GM19025 (cell line): ENCODE data around the gene HEY2.

Experiments used
- ATAC-seq: cut with Tn5 transposase; IDR thresholded peaks from one replicate; pipeline ENCODE4 v1.9.1; 2021; ENCODE audit warnings: mild to moderate bottlenecking, low read depth, moderate library complexity; ENCODE audit not compliant: unreplicated experiment

HEY2 gene

DNA sequence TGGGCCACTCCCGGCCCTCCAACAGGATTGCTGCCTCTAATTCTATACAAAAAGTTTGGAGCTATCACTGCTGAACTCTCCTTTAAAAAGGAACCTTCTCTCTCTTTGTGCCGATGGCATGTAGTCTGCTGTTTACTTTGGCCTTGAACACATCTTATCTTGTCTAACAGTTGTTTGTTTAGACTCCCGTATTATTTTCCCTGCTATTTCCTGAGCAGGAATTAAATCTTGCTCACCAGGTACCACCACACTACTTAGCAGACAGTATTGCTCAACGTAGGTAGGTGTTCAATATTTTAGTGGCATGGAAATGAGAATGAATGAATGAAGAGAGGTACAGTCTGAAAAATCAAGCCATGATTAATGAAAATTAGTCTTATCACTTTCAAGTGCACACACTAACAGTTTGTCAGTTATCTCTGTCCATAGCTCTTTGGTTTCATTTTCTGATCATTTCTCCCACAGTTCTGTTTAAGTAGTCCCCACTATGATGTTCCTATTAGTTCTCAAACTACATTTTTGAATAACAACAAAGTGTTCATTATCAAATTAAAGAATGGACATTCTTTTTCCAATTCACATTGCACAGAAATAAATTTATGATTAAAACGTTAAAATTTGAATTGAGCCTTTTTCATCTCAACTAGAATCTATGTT lies 6.8 kb upstream of the HEY2 start:
- no peak for ATAC-seq

DNA sequence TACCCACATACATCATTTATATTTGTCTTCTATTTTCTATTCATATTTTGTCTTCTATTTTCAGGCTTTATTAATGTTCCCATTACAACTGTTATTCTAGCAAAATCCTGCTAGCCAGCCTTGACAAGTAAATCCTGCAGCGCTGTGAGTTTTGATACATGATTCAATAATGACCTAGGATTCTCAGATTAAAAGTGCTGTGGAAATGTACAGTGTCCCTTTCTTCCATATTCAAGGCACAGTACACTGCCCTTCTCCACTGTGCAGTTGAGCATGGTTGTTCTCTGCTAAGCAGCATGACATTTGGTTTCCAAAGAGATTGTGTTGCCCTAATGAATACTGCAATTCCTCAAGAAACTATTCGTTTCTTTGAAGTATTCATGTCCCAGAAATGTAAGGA lies 5.8 kb upstream of the HEY2 start:
- ATAC-seq, result no peak

- ATAC-seq, result no peak
Measured at GRCh38 chr6:125745281-125746018, 4.0 kb upstream of the HEY2 start.

GRCh38 chr6:125746019-125746414 lies 3.4 kb upstream of the HEY2 start:
- no peak for ATAC-seq

DNA sequence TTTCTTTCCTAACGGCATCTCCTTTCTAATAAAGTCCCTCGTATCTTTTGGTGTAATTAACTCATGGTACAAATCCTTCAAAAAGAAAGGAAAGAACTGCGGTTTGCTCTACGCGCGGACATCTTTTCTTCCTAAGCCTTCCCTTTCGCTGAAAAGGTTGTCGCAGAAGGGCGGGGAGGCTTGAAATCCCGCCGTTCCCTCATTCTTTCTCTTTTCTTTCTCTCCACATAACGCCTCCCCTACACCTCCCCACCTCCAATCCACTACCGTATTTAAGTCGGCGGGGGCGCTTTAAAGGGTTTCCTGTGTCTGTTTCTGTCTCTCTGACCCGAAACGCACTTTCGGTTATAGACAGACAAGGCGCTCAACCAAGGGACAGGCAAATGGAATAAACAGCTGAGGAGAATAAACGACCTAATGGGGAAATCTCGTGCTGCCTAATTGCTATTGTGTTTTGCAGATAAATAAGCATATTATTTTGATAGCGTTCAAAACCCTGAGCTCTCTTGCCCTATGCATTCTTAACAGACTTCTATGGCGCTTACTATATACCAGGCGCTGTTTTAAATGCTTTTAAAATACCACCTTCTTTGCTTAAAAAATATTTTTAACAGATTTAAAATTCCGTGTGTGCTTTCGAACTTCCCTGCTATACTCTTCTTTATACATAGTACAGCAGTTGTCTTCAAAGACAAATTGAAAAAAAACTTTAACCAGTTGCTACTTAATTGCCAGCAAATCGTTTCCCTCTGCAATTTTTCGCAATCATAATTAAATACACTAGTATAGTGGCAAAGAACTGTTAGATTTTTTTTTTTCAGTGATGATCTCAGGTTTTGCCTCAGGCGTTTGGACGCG lies 2.5 kb upstream of the HEY2 start:
- ATAC-seq, result peak; percentile 38

GRCh38 chr6:125747589-125748405 lies 1.6 kb upstream of the HEY2 start:
- ATAC-seq, result no peak

DNA sequence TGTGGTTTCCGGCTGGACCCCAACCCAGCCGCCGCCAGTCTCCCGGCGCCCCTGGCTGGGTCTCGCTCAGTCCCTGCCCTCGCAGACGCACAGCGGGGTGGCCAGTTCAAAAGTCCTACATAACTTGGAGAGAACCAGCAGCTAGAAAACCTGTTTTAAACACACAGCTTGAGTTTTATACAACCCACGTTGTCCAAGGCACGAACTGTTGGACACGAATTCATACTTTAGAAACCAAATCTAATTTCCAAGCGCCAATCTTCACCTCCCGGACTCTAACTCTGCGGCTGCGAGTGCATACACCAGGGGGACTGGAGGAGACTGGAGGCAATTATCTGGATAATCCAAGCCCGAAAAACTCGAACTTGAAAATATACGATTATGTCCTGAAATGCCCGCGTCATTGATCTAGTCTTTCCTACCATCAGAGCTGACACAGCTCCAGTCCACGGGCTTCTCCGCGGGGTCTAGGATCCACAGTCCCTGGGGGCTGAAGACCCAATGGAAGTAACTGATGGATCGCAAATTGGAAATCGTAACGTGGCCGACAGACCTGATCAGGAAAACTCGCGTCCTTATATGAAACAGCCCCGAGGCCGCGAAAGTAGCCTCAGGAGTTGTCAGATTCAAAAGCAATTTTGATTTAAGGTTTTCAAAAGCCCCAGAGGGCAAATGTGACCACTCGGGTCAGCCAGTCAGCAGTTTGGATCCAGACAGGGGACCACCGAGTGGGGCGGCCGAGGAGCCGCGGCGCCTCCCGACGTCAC lies 843 bp upstream of the HEY2 start:
- no peak for ATAC-seq

DNA sequence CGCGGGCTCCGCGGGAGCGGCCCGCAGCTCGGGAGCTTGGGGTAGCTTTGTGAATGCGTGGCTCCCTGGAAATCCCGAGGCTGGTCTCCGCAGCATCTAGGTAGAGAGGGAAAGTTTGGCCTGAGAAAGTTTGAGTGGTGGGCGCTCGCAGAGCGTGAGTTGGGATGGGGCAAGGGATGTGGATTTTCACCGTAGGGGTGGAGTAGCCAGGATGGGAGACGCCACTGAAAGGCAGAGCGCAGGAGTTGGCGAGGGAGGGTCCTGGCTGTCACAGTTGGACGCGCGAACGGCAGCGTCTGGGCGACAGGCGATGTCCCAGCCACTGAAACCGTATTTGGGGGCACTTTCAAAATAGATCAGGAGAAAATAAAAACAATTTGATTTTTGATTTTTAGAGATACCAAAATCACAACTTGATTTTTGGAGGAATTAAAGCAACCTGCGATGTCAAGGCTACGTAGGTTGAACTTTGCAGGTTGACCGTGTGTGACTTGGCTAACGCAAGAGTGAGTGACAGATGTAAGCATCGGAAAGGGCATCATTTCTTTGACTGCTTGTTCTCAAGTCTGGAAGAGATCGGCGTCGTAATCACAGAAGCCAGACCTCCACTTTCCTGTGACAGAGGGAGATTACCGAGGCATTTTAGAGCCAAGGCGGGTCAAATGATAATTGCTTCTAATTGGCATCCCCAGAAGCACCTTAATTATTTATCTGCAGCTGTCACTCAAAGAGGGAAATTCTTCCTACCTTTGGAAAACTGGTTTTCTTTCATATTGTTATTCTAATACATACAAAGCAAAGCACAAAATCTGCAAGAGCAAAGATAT lies 646 bp downstream of the HEY2 start:
- ATAC-seq, result no peak

GRCh38 chr6:125750692-125751333 lies 1.4 kb downstream of the HEY2 start:
- no peak for ATAC-seq

GRCh38 chr6:125751334-125751916 lies 2.0 kb downstream of the HEY2 start:
- ATAC-seq, result no peak

- no peak for ATAC-seq
Measured at GRCh38 chr6:125752773-125753172, 3.3 kb downstream of the HEY2 start.

GRCh38 chr6:125753218-125753936 lies 3.9 kb downstream of the HEY2 start:
- ATAC-seq, result no peak

GRCh38 chr6:125753937-125754259 lies 4.5 kb downstream of the HEY2 start:
- no peak for ATAC-seq

- ATAC-seq, result no peak
Measured at GRCh38 chr6:125754566-125754965, 5.1 kb downstream of the HEY2 start.

GRCh38 chr6:125759184-125759902 lies 9.9 kb downstream of the HEY2 start:
- ATAC-seq, result no peak

GRCh38 chr6:125759959-125760457 lies 10.6 kb downstream of the HEY2 start:
- no peak for ATAC-seq
